ENCODE results near the gene RNF113A.
"Not testable (repeated sequence)": the region's sequence is repeated elsewhere in the genome, so short reads cannot be mapped to it uniquely, and the experiment has no call there.

The RNF113A gene

GRCh38 chrX:119871599-119872395 lies at the start of gene RNF113A, which contains the start of gene NDUFA1:
Gene RNF113A, minus strand, starts transcription at chrX:119871733. Its CDS starts 120 bp downstream, at chrX:119871613.
Gene NDUFA1, plus strand, starts transcription at chrX:119871832. Its CDS starts 80 bp downstream, at chrX:119871912.
- H3K4me1 ChIP-seq (ENCODE audit: insufficient read depth, low read length) = no peaks in the 10 kb centered on the region
- H3K36me3 ChIP-seq (ENCODE audit: insufficient read depth, low read length) = no peaks in the 10 kb centered on the region
- peak within 1 kb of the TSS; percentile 70 for H3K9ac ChIP-seq (ENCODE audit: low read depth, low read length)
- H3K9me3 ChIP-seq (ENCODE audit: control insufficient read depth, insufficient read depth, low read length) = no peaks in the 10 kb centered on the region

DNA sequence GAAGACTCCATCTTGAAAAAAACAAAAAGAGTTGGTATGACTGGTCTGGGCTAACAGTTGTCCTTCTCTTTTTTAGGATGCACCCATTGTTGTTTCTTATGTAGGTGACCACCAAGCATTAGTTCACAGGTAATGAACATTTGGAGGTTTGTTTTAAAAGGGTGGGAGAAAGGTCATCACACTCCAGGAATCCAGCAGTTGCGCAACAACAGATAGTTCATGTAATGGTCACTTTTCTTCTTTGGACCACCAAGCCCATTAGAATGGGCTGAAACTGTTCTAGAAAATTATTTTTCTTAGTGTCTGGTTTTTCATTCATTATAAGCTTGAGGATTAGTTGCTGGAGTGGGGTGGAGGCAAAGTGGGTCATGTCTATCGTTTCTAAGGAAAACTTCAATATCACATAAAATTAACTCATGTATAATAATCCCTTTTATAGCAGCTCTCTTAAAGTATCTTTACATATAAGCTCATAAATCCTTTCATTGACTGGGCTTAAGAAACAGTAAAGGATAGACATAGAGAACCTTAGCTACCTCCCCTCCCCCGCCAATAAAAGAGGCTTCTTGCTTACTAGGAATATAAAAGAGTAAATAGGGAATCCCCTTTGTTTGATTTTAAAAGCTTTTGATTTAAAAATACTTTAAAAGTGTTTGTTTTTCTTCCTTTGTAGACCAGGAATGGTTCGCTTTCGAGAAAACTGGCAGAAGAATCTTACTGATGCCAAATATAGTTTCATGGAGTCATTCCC lies 48.5 kb upstream of the RNF113A start:
- H3K36me3 ChIP-seq (ENCODE audit: insufficient read depth, low read length) = no peaks in the 10 kb centered on the region
- no peaks in the 10 kb centered on the region for H3K4me1 ChIP-seq (ENCODE audit: insufficient read depth, low read length)
- H3K9ac ChIP-seq (ENCODE audit: low read depth, low read length) = no peak overlapping the region
- no peaks in the 10 kb centered on the region for H3K9me3 ChIP-seq (ENCODE audit: control insufficient read depth, insufficient read depth, low read length)

DNA sequence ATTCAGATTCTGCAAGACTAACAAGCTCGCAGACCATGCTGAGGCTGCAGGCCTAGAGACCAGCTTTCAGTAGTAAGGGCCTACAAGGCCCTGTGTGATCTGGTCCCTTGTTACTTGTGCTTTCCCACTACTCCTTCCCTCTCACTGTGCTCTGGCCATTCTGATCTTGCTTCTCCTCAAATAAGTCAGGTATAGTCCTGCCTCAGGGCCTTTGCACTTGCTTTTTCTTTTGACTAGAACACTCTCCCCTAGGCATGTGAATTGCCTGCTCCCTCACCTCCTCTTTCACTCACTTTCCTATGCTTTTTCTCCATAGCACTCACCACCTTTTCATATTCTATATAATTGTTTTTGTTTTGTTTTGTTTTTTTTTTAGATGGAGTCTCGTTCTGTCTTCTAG lies 46.3 kb upstream of the RNF113A start:
- no peaks in the 10 kb centered on the region for H3K4me1 ChIP-seq (ENCODE audit: insufficient read depth, low read length)
- no peak overlapping the region for H3K9ac ChIP-seq (ENCODE audit: low read depth, low read length)
- no peaks in the 10 kb centered on the region for H3K36me3 ChIP-seq (ENCODE audit: insufficient read depth, low read length)
- H3K9me3 ChIP-seq (ENCODE audit: control insufficient read depth, insufficient read depth, low read length) = no peaks in the 10 kb centered on the region

DNA sequence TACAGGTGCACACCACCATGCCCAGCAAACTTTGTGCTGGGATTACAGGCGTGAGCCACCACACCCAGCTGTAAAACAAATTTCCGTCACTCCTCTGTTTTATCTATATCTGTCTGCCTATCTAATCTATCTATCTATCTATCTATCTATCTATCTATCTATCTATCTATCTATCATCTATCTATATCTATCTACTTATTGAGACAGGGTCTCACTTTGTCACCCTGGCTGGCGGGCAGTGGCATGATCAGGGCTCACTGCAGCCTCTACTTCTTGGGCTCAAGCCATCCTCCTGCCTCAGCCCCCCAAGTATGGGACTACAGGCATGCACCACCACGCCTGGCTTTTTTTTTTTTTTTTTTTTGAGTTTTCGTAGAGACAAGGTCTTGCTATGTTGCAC lies 44.8 kb upstream of the RNF113A start:
- Histone ChIP-seq H3K36me3 (ENCODE audit: insufficient read depth, low read length) (no peaks in the 10 kb centered on the region), H3K4me1 (ENCODE audit: insufficient read depth, low read length) (no peaks in the 10 kb centered on the region), H3K9ac (ENCODE audit: low read depth, low read length) (no peak overlapping the region), H3K9me3 (ENCODE audit: control insufficient read depth, insufficient read depth, low read length) (no peaks in the 10 kb centered on the region)

DNA sequence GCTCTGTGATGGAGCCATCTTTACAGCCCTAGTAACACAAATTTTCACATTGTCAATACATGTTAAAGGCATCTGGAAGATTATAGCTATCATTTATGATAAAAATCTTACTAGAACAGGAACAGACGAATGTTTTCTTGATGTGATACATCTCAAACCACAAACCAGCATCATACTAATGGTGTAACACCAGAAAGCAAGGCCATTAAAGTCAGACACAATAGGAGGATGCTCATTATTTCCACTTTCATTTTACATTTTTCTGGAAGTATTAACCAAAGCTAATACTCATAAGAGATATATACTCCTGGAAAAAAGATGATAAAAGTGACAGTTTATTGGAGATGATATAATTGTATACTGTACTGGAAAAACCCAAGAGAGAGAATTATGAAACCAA lies 29.4 kb upstream of the RNF113A start:
- H3K4me1 ChIP-seq (ENCODE audit: insufficient read depth, low read length) = peaks cover 7% of the 10 kb centered on the region; the same call in 1 of the 2 replicates
- no peak overlapping the region for H3K9ac ChIP-seq (ENCODE audit: low read depth, low read length)
- H3K9me3 ChIP-seq (ENCODE audit: control insufficient read depth, insufficient read depth, low read length) = no peaks in the 10 kb centered on the region
- H3K36me3 ChIP-seq (ENCODE audit: insufficient read depth, low read length) = no peaks in the 10 kb centered on the region

DNA sequence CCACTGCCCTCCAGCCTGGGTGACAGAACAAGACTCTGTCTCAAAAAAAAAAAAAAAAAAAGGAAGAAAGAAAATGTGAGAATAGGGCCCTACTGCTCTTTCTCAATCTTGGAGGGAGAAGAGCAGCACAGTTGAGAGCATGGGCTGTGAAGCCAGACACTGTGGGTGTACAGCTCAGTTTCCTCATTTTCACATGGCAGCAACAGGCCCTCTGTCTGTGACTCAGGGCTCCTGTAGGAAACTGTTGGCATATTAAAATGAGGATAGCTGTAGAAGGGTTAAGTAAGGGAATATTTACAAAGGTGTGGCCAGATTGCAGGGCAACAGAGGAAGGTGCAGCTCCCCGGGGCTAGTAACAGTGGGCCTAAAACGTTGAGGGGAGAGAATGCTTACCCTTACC lies 27.6 kb upstream of the RNF113A start:
- Histone ChIP-seq H3K36me3 (ENCODE audit: insufficient read depth, low read length) (no peaks in the 10 kb centered on the region), H3K9me3 (ENCODE audit: control insufficient read depth, insufficient read depth, low read length) (no peaks in the 10 kb centered on the region), H3K4me1 (ENCODE audit: insufficient read depth, low read length) (peaks cover 11% of the 10 kb centered on the region; the same call in 1 of the 2 replicates), H3K9ac (ENCODE audit: low read depth, low read length) (no peak overlapping the region)

DNA sequence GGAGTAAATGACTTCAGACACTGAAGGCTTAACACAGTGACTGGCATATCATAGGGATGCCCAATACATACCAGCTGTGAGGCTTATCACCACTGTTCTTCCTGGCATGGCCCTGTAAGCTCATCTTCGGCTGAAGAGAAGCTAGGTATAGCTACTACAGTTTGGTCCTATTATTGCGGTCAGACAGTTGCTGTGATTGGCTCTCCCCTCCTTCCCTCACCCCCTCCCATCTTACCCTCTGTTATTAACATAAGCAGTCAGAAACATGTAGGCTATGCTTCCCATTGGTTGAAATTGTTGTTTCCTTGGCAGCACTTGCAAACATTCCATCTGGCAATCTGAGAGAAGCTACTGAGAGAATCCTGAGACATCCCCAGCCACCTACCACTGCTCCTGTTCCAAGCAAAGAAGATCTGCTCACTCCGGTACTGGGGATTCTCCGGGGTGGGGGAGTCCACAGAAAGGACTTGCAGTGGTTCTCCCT lies 24.4 kb upstream of the RNF113A start, which contains the start of gene AKAP14:
Gene AKAP14 (plus strand): TSS at position 51 of the 484 bp plus-strand sequence. CDS start 7,331 bp downstream, outside the sequence.
- Histone ChIP-seq H3K9ac (ENCODE audit: low read depth, low read length) (no peak within 1 kb of the TSS), H3K9me3 (ENCODE audit: control insufficient read depth, insufficient read depth, low read length) (no peaks in the 10 kb centered on the region), H3K36me3 (ENCODE audit: insufficient read depth, low read length) (no peaks in the 10 kb centered on the region), H3K4me1 (ENCODE audit: insufficient read depth, low read length) (peaks cover 14% of the 10 kb centered on the region; the same call in 1 of the 2 replicates)

DNA sequence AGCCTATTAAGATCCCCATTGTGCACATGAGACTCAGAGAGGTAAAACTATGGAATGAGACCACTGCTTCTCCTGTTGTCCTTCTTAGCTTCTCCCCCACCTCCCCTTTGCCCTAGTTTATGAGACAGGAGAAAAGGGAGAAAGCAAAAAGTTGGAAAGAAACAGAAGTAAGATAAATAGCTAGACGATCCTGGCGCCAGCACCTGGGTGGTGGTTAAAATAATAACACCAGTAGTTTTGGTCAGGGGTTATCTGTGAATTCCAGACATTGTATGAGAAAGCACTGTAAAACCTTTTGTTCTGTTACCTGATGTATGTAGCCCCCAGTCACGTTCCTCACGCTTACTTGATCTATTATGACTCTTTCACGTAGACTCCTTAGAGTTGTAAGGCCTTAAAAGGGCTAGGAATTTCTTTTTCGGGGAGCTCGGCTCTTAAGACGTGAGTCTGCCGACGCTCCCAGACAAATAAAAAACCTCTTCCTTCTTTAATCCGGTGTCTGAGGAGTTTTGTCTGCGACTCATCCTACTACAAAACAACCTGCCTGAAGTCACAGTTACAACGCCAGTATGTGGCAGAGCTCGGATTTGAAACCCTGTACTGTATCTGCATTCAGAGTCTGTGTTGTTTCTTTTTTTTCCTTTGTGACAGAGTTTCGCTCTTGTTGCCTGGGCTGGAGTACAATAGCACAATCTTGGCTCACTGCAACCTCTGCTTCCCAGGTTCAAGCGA lies 20.6 kb upstream of the RNF113A start:
- H3K9ac ChIP-seq (ENCODE audit: low read depth, low read length); H3K36me3 ChIP-seq (ENCODE audit: insufficient read depth, low read length); H3K9me3 ChIP-seq (ENCODE audit: control insufficient read depth, insufficient read depth, low read length): not testable (repeated sequence)
- H3K4me1 ChIP-seq (ENCODE audit: insufficient read depth, low read length) = peaks cover 12% of the 10 kb centered on the region; the same call in 1 of the 2 replicates

- not testable (repeated sequence) for H3K36me3 ChIP-seq (ENCODE audit: insufficient read depth, low read length); H3K9ac ChIP-seq (ENCODE audit: low read depth, low read length); H3K9me3 ChIP-seq (ENCODE audit: control insufficient read depth, insufficient read depth, low read length)
- peaks cover 10% of the 10 kb centered on the region; the same call in 1 of the 2 replicates for H3K4me1 ChIP-seq (ENCODE audit: insufficient read depth, low read length)
Measured at GRCh38 chrX:119890626-119891025, 19.1 kb upstream of the RNF113A start.

- H3K9ac ChIP-seq (ENCODE audit: low read depth, low read length) = peak overlapping the region; percentile 56; the same call in 1 of the 2 replicates
- H3K4me1 ChIP-seq (ENCODE audit: insufficient read depth, low read length) = peaks cover 8% of the 10 kb centered on the region; the same call in 1 of the 2 replicates
- H3K36me3 ChIP-seq (ENCODE audit: insufficient read depth, low read length) = no peaks in the 10 kb centered on the region
- H3K9me3 ChIP-seq (ENCODE audit: control insufficient read depth, insufficient read depth, low read length) = no peaks in the 10 kb centered on the region
Measured at GRCh38 chrX:119887721-119888425, 16.3 kb upstream of the RNF113A start.

- Histone ChIP-seq H3K9me3 (ENCODE audit: control insufficient read depth, insufficient read depth, low read length) (no peaks in the 10 kb centered on the region; the same call in 1 of the 2 replicates), H3K36me3 (ENCODE audit: insufficient read depth, low read length) (no peaks in the 10 kb centered on the region), H3K9ac (ENCODE audit: low read depth, low read length) (no peak overlapping the region), H3K4me1 (ENCODE audit: insufficient read depth, low read length) (0 out of 2 replicates have a peak, but pooled peaks cover 6% of the 10 kb centered on the region)
Measured at GRCh38 chrX:119885554-119886428, 14.3 kb upstream of the RNF113A start.

GRCh38 chrX:119880552-119881437 lies 9.3 kb upstream of the RNF113A start:
- no peak overlapping the region for H3K9ac ChIP-seq (ENCODE audit: low read depth, low read length)

More at GRCh38 chrX:119880552-119881437, 9.3 kb upstream of the RNF113A start:
- Histone ChIP-seq H3K4me1 (ENCODE audit: insufficient read depth, low read length) (no peaks in the 10 kb centered on the region), H3K36me3 (ENCODE audit: insufficient read depth, low read length) (no peaks in the 10 kb centered on the region), H3K9me3 (ENCODE audit: control insufficient read depth, insufficient read depth, low read length) (no peaks in the 10 kb centered on the region; the same call in 1 of the 2 replicates)

Measured in ES-I3 (cell line).